GM18502 (cell line): ENCODE results near the gene RAP1GAP.

Experiments
- ATAC-seq: cut with Tn5 transposase; IDR thresholded peaks from one replicate; pipeline ENCODE4 v1.9.1; 2021; ENCODE audit warnings: mild to moderate bottlenecking; ENCODE audit not compliant: unreplicated experiment, poor library complexity

RAP1GAP gene

DNA sequence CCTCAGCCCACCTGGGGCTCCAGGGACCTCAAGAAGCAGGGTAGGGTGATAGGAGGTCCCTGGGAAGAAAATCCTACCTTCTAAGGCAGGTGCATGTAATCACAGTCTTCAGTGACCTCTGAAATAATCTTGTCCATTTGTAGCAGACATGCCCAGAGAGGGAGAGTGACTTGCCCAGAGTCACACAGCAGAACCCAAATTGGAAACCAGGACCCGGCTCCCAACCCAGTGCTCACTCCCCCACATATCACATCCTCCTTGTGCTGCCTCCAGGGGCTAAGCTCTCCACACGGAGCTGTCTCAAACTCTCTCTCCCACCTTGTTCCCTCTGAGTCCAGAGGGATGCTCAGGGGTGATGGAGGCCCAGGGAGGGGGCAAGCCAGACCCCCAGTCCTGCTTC, 72.5 kb downstream of the RAP1GAP start:
- ATAC-seq = no peak

DNA sequence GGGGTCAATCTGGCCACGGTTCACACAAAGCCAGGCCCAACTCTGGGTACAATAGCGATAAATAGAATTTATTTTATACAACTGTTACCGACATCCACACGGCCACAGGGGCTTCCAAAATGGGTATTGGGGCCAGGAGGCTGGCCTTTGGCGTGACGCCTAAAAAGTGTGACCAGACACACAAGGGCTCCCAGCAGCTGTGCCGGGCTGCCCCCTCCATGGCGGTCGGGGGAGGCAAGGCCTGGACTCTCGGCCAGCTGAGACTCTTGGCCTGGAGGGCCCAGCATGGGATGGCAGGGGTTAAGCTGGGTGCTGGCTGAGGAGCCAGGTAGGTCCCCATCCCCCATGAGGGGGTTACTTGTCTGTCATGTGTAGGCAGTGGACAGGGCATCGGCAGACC, 73.0 kb downstream of the RAP1GAP start:
- no peak for ATAC-seq

DNA sequence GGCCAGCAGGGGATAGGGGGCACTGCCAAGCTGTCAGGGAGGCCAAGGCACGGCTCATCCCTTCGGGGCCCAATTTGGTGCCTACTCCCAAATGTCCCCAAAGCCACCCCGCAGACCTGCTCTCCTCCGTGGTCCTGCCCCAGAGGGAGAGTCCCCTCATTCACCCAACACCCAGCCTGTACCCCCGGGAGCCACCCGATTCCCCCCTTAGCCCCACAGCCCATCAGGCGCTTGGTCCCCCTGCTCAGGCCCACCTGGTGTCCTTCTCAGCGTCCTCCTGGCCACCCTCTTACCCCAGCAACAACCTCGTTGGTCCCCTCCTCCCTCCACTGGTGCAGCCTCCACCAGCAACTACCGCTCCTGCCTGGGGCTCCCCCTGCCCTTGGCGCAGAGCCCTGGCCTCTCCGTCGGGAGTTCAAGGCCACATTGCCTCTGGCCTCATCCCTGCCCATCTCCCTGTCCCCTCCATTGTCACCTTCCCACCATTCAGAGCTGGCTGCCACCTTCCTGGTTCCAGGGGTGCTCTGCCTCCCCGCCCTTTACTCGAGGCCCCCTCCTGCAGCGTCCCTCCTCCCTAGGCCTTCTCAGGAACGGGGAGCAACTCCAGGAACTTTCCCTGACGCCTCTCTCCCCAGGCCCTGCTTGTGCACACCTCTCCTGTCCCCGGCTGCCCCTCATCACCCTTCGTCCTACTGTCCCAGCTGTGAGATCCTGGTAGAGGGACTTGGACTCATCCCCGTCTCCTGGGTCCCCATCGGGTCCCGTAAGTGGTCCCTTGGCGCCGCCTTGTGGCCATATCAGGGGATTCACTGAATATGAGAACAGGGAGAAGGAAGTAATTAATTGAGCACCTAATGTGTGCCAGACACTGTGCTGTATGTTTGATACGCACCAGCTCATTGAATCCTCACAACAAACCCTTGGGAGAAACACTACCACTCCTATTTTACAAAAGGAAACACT, 73.9 kb downstream of the RAP1GAP start:
- ATAC-seq = no peak

DNA sequence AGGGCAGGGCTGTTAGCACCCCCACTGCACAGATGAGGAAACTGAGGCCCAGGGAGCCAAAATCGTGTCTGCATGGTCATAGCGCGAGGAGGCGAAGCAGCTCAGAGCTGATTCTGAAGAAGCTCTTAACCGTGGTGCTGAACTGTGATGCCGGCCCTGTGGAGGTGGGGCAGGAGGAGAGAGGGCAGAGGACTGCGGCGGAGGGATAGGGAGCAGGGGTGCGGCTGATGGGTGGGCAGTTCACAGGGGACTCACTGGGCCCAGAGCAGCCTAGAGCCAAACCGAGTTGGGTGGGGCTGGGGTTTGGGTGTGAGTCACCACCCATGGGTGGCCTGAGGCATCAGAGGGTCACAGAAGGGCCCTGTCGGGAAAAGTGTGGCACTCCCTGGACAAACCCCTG, 74.7 kb downstream of the RAP1GAP start:
- ATAC-seq = no peak

DNA sequence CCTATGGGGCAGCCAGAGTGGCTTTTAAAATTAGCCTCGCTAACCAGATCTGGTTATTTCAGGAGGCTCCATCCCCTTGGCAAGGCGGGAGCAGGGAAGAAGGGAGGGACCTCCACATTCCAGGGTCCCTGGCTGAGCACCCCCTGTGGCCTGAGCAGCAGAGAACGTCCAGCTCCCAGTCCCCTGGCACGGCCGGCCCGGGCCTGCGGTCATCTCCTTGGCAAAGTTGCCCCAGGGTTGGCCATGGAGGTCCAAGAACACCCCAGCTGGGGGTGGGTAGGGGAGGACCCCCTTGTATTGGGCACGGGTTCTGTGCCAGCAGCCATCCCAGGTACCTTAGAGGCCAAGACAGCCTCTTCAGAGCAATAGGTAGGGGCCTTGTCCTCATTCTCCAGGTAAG, 75.9 kb downstream of the RAP1GAP start:
- ATAC-seq = no peak

DNA sequence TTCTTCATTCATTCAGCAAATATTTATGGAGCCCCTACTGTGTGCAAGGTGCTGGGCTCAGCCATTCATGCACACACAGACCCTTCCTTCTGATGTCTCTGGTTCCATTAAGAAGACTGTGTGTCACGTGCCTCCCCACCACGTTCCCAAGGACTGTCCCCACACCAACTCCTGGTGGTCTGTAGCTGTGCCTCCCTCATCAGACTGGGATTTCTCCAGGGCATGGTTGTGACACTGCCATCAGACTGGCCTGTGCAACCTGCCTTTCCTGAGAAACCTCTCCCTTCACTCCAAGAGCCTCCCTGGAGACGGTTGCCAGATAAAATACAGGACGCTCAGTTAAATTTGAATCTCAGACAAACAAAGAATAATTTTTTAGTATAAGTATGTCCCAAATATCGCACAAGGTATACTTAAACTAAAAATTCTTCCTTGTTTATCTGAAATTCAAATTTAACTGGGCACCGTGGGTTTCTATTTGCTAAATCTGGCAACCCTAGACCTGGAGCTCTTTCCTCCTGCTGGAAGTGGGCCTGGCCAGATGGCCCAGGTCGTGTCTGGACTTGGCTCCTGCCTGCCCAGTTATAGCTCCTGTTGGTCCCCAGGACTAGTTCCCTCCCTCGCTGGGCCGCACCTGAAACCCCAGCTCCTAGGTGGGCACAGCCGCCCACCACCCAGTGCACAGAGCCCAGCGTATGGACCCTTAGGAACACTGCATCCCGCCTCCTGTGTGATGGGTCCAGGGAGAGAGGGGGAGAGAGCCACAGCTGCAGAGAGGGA, 76.9 kb downstream of the RAP1GAP start:
- ATAC-seq = no peak

DNA sequence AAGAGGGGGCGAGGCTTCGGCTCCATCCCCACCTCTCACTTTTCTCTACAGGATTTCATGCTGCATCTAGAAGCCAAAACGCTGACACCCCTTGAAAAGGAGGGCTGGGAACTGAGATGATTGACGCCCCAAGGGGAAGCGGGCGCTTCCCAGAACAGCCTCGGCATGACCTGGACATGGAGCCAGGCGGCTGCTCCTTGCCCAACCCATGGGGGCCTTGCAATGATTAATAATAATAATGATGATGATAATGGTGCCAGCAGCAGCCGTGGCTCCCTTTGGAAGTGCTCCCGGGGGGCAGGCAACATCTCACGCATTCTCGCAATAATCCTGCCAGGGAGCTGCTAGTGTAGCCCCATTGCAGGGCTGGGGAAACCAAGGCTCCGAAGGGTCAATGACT, 78.2 kb downstream of the RAP1GAP start:
- no peak for ATAC-seq

DNA sequence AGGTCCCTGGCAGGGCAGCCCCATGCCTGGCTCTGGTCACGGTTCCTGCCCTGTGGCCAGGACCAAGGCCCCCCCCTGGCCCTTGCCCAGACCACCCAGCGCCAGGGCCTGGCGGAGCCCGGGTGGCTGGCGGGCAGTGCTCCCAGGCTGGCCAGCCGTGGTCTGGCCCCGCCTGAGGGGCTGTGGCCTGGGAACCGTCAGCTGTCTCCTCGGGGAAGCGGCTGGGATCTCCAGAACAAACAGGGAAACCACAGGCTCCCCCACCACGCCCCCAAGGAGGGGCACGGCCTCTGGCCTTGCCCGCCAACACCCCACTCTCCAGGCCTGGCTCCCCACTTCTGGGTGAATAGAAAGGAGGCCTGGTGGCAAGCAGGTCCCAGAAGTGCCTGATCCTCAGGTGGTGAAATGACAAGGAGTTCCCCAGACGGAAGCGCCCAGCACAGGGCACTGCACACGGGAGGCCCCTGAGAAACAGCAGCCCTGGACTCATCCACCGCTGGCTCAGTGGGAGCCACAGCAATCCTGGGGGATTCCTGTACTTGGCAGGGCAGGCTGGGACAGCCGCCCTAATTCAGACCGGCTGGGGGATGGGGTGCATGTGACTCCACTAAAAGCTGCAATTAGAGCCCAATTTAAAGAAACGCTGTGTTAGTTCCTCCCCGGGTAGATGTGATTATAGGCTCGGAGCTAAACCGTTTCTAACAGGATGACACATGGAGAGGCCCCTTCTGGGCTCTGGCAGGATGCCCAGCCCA, 78.9 kb downstream of the RAP1GAP start:
- ATAC-seq = no peak

DNA sequence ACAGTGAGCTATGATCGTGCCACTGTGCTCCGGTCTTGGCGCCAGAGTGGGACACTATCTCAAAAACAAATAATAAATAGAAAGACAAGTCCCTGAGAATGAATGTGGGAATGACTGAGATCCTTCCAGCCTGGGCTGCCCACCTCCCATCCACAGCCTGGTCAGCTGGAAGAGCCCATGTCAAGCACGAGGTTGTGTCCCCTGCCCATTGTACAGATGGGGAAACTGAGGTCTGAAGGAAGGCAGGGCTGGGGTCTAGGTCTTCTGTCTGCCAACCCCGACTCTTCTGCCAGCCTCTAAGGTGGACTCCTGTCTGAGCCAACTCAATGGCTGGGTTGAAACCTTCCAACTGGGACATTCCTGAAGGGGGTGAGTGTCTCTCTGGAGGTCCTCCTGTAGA, 79.5 kb downstream of the RAP1GAP start:
- no peak for ATAC-seq

DNA sequence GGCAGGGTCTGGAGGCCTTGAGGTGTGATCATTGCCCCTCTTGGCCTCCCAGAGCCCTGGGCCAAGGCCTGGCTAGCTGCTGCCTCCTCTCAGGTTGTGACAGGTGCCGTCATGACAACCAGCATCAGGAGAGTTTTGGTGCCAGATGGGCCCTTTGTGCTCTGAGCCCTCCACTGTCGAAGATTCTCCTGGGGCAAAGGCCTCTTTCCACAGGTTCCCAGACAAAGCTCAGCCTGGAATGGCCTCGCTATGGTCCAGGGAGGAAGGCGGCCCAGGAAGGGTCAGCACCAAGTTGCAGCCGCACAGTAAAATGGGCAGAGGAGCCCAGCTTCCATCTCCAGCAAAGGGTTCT, 81.6 kb downstream of the RAP1GAP start:
- ATAC-seq = no peak

DNA sequence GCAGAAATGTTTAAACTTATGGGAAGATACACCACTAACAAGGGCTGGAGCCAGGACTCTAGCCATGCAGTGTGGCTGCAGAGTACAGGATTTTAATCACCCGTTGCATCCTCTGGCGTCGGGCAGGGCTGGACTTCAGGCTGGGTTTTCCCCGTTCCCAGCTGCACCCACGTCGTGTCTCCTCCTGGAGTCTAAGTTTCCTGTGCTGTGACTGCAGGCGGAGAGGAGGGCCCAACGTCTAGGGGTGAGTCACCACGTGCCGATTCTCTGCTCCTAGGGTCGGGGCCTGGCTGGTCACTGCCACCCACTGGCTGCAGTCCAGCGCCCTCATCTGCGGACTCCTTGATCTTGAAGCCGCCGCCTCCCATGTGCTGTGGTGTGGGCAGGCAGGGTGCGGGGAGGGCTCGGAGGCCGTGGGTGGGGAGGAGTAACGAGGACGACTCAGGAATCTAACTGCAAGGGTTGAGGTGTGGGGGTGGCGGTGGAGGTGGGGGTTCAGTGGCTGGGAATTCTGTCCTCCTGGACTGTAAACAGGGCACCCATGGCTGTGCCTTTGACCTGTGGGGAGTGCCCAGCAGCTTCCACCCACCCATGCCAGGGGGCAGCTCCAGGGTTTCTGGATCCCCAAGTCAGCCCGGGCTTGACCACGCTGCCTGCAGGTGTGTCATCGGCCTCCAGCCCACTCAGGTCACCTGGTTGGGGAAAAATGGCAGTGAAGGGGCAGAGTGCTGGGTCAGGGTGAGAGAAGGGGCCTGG, 82.1 kb downstream of the RAP1GAP start:
- ATAC-seq = no peak

DNA sequence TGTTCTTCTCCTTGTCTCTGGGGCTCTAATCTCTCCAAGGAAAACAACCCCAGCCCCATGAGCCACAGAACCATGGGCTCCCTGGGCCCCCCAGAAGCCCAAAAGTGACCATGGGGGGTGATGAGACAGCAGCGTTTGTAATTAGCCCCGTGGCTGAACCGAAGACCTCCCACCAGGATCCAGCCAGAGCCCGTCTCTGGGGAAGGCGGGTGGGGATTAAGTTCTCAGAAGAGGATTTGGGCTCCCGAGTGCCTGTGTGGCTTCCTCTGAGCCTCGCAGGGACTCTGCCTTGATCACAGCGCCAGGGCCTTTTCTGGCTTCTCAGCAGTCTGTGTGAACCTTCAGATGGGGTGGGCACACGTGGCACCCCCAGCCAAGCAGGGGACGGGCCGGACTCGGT, 82.9 kb downstream of the RAP1GAP start:
- no peak for ATAC-seq

DNA sequence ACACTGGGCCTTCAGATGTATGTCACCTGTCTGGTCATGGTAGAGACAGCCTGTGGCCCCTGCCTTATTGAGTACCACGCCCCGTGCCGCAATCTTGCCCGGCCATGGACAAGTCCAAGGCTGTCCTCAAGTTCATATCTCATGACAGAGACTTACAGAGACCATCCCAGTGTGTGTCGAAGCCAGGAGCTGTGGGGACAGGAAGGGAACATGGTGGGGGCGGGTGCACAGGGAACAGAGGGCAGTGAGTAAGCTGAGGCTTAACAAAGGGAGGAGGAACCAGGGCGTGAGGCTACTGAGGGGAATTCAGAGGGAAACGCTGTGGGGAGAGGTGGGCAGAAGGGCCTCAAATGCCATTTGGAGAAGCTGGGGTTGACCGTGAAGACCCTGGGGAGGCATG, 84.1 kb downstream of the RAP1GAP start:
- no peak for ATAC-seq

DNA sequence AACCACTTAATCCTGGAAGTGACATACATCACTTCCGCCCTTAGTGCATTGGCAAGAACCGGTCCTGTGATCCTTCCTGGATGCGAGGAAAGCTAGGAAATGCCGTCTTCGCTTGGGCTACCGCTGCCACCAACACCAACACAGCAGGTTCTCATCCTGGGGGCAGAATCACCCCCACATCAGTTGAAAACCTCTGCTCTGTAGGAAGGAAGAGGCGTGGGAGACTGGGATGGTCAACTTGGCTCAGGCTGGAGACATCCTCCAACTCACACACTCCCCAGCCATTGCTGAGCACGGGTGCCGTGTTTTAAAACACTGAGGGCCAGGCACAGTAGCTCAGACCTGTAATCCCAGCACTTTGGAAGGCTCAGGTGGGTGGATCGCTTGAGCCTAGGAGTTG, 85.1 kb downstream of the RAP1GAP start:
- ATAC-seq = no peak

DNA sequence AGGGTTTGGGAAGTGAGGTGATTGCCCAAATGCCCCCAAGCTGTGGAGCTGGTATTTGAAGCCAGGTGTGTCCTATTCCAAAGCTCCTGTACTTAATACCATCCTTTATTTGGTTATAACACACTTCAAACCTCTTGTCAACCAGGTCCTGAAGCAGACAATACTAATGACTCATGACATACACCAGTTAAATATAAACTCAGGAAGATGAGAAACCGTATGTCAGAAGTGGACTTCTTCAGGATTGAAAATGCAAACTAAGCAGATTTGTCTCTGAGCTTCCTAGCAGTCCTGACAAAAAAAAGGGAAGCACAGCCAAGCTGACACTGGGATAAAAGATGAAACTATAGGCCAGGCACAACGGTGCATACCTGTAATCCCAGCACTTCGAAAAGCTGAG, 89.4 kb downstream of the RAP1GAP start:
- no peak for ATAC-seq

DNA sequence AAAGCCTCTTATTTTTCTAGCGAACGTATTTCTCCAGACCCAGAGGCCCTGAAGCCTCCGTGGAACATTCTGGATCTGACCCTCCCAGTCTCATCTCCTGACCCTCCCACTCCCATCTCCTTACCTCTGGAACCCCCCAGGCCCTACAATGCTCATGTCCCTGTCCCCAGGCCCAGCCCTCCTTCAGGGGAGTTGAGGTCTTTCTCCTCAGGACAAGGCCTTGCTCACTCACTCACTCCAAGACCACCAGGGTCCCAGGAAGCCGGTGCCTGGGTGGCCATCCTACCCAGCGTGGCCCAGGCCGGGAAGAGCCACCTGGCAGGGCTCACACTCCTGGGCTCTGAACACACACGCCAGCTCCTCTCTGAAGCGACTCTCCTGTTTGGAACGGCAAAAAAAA, 91.2 kb downstream of the RAP1GAP start:
- ATAC-seq = no peak

DNA sequence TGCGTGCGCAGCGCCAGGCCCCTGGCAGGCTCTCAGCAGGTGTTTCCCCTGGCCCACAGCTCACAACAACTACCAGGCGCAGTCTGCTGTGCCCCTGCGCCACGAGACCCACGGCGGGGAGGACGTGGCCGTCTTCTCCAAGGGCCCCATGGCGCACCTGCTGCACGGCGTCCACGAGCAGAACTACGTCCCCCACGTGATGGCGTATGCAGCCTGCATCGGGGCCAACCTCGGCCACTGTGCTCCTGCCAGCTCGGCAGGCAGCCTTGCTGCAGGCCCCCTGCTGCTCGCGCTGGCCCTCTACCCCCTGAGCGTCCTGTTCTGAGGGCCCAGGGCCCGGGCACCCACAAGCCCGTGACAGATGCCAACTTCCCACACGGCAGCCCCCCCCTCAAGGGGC, 91.8 kb downstream of the RAP1GAP start:
- no peak for ATAC-seq

DNA sequence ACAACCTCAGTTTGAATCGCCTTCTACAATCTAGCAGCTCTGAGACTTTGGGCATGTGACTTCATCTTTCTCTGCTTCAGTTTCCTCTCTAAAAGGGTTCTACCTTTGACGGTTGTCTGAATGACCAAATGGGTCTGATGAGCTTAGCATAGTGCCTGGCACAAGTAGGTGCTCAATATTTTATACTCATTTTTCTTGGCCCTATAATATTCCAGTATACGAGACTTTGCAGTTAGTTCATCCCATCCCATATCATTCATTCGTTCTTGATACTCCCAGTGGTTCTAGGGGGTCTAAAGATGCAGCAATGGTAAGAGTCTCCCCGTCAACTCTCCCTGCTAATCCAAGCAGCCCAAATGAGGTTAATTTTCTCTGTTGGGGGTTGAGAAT, 92.4 kb downstream of the RAP1GAP start:
- ATAC-seq = no peak

DNA sequence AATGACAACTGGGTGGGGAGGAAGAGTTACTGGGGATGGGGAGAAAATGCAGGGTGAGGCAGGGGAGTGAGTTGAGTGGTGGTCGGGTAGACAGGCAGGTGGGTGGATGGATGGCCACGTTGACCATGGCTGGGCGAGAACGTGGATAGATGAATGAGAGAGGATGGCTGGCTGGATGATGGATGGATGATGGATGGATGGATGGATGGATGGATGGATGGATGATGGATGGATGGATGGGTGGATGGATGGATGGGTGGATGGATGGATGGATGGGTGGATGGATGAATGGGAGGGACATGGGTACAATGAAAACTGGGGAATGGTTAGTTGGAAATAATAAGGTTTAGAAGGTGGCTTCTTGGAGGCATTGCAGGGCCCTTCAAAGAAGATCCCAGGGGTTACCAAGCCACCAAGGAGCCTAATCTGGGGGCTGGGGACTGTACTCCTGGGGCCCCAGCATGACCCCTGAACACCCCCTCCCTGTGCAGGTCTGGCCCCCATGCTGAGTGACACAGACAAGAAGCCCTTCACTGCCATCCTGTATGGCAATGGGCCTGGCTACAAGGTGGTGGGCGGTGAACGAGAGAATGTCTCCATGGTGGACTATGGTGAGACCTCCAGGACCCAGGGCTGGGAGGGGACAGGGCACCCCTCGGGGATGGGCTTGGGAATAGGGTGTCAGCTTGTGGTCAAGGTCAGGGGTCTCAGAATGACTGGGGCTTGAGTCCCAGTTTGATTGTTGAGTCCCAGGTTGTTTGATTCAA, 92.9 kb downstream of the RAP1GAP start:
- no peak for ATAC-seq
